Measurements from ENCODE around the gene CARS1.
A peak's percentile ranks its signal among the peaks of the same experiment; 100 is the strongest.

The CARS1 gene

GRCh38 chr11:3058753-3059664 lies 1.8 kb upstream of the CARS1 start:
- DNase-seq = no peak

DNA sequence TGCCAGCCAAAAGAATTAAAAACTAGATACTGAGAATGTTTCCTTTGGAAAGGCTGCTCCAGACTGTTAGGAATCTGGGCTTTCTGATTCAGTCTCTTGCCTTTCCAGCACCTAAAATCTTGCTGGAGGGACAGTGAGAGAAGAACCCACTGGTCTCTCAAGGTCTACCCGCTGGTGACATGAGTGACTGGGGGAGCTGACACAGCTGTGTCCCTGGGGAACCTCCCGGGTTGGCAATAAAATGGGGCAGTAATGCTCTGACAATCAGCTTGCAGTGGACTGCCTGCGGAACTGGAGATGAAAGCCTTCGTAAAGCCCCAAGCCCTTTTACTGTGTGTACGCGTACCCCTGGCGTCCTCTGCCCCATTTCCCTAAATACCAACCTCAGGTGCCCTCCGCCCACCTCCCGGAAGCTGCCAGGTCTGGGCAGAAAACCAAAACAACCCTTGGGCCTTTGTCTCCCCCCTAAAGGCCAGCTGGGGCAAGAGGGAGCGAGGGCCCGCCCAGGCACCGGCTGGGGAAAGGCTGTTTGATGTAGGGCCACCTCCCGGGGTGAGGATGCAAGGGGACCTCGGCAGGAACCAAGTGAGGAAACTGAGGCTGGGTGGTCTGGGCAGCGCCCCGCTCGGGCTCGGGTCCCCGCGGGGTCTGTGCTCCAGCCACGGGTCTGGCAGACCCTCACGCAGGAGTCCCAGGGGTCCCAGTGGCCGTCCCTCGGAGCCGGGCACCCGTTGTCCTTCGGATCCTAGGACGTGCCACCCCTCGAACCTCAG lies 741 bp downstream of the CARS1 start:
- DNase-seq = peak; percentile 73

GRCh38 chr11:3055891-3056290 lies 1.3 kb downstream of the CARS1 start:
- no peak for DNase-seq

DNA sequence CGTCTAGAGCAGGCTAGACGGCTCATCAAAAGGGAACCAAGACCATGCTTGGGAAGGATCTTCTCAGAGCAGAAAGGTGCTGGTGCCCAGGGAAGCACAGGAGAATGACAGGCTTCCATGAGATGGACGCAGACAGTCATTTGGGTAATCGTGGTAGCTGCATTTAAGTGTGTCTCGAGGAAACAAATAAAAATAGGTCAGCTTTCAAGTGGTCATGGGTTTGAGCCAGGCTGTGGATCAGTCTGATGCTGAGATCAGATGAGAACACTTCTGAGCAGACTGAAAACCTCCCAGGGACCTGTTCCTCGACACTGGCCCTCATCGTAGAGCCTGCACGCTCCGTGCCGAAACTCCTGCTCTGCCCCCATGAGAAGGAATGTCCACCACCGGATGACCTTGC lies 4.7 kb downstream of the CARS1 start:
- DNase-seq = no peak

- no peak for DNase-seq
These were observed 5.1 kb downstream of the CARS1 start for GRCh38 chr11:3052109-3052479.

GRCh38 chr11:3051196-3052108 lies 5.8 kb downstream of the CARS1 start:
- no peak for DNase-seq

GRCh38 chr11:3050386-3051195 lies 6.6 kb downstream of the CARS1 start:
- DNase-seq = no peak

DNA sequence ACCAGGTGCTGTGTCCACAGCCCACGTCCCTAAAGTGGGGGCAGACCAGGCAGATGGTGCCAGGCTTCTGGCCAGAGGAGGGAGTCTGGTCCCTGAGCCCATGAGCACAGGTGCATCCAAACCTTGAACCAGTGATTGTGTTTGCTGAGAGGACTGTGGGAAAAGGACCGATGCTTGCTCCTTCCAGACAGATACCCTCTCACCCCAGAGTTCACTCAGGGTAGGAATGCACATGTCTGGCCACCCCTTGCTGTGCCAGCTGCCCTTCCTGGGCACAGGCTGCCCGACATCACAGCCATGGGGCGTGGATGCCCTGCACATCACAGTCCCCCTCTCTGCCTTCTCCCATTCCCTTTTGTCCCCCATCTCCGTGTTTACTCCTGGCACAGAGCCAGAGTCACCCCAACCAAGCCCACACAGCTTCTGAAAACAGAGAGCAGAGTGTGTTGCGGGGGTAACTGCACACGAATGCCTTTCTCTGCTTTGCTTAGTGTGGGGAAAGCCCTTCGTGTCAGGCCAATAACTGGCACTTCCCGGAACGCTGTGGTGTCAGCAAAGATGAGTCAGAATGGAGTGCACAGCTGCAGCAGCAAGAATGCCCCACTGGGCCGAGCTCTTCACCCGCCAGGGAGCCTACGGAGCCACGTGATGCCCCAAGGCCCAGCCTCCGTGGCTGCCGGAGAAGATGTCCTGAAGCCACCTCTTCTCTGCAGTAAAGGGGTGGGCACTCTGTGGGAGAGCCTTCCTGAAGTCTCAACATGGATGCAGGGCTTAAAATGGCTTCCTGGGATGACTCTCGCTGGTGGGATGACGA lies 7.6 kb downstream of the CARS1 start:
- DNase-seq = peak; percentile 77

DNA sequence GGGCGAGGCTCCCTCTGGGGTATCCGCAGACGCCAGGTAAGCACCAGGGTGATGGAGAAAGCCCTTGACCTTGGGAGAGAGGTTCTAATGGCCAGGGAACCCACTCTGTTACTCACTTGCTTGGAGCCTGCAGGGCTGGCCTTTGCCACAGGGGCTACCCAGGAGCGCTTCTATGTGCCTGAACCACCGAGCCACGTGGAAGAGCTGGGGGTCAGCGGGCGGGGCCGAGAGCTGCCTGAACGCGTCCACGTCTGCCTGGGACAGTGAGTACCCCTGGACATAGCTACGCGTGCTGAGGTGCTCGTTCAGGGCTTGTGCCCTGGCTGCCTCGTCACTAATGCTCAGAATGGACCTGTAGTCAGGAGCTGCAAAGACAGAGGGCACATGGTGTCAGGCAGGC lies 9.6 kb downstream of the CARS1 start:
- no peak for DNase-seq

DNA sequence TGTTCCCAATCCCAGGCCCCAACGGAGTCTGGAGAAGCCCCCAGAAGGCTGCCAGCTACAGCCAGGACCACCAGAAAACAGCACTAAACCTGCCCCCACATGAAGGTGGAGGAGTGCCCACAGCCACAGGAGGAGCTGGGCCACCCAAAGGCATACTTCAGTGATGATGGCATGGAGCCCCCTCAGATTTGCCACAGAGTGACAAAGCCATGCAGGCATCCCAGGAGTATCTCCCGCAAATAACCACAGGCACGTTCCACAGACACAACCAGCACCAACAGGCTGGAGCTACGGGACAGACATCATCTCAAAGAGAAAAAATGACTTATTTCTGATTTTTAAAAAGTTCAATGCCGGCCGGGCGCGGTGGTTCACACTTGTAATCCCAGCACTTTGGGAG lies 10.6 kb downstream of the CARS1 start:
- no peak for DNase-seq

GRCh38 chr11:3046190-3046589 lies 11.0 kb downstream of the CARS1 start:
- DNase-seq = no peak

GRCh38 chr11:3044915-3045314 lies 12.3 kb downstream of the CARS1 start:
- DNase-seq = no peak

DNA sequence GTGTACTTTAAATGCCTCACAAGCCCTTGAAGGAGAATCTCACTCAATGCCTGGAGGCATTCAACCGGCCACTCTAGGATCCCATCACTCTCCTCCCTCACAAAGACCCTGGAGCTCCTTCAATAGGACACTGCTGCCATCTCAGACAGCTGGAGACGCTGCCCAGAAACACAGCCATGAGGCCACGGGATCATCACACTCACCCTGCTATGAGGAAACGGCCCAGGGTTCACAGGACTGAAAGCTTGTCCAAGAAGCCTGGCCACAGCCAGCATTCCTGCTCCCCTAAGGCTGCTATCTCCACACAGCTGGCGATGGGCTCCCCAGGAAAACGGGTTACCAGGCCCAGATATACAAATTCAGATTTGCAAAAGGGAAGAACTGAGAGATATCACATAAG lies 13.2 kb downstream of the CARS1 start:
- no peak for DNase-seq

DNA sequence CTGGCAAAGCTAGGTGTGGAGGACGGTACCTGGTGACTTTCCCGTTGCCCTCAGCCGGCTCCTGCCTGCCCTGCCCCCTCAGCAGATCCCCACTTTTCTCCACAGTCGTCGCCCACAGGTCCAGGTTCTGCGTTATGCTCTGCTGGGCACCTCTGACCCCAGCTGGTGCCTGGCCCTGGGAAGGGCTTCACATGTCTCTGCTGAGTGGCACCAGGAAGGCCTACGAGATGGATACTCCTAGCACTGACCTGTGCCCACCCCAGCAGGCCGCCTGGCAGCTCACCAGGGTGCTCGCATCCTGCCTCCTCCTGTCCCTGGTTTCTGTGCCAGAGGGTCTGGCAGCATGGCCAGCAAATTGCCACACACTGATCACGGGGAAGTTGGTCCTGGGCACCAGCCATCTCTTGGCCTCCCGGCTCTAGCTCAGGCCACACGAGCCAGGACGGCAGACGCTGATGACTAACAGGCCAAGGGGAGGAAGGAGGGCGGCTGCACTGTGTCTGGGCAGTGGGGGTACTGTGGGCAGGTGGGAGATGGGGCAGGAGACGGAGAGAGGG lies 13.8 kb downstream of the CARS1 start:
- no peak for DNase-seq

DNA sequence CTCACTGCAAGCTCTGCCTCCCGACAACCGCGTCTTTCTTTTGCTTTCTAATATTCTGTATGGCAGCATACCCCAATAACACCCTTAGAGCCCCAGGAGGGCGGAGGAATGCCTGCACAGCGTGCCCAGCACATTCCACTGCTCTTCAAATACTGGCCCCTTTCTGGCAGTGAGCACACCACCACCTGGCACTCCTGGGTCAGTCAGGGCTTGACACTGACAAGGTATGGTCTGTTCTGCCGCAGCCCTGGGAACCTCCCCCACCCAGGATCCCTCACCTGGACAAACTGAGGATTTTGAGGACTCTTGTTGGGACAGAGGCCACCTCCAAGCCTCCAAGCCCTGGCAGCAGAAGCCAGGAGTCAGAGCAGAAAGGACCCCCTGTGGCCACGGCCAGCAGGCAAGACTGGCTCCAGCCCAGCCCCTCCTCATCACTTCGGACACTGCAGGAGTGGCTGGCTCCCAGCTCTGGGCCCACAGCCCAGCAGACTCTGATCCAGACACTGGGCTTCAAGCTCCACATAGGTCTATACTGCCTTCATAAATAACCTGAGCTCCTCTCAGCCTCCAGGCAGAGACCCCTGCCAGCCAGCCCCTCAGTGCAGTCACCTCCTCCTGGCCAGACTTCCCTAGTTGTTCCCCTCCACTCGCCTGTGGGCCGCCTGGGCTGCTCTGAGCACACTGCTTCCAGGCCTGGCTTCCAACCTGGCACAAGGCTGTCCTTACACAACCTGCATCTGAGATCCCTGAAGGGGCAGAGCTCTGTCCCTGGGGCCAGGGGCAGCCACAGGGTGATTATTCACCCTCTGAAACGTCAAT lies 14.5 kb downstream of the CARS1 start:
- DNase-seq = no peak

DNA sequence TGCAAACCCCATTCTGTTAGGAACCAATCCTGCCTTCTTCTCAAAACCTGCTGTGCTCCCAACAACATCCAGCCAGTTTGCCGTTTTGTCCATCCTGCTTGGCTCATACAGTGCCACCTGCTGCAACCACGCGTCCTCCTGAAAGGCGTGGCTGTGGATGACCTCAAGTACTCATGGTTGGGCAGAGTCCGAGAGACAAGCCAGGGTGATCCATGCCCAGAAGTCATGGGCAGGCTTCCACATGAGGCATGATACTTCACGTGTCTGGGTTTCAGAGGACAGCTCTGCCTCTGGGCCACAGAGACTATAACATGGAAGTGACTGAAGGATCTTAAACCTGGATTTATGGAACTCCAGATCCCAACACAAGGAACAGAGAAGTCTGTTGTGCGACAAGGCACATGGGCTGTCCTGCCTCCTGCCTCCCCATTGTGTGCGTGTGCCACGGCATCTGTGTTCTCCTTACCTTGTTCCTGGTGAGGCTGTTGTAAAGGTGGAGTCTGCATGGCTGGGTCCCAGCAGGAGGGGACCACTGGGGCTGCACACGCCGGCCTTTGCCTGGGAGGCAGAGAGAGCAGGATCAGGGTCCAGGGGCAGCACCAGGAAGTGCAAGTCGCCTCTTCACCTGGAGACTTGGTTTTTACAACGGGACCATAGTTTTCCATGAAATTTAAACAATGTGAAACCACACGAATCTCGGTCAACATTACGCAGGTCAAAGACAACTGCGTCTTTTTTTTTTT lies 15.4 kb downstream of the CARS1 start:
- DNase-seq = no peak

DNA sequence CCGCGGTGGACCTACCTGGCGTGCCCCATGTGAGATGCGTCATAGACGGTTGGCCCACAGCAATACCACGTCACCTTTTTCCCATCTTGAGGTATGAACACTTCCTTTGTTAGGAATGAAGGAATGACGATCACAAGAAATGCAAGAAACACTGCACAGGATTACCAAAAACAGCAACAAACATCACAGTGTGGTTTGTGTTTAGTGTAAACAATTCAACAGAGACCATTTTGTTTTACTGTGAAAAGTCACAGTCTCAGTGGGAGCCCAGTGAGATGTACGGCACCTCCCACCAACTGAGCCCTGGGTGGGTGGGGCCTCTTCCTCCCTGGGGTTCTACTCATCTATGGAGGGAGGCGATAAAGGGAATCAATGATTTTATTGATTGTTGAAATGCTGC lies 16.3 kb downstream of the CARS1 start:
- no peak for DNase-seq

DNA sequence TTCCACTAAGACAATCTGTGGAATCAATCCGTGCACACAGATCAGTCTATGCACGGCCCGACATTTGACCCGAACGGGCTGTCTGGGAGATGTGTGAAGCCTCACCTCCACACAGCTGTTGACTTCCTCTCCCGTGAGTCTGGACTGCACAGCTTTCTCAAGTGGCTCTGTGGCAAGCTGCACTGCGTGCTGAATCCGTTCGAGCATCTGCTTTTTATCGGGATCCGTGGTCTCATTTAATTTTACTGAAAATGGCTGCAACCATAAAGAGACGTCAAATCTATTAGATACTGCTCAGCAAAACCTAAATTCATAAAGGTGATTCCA lies 19.3 kb downstream of the CARS1 start:
- DNase-seq = no peak

Data from activated CD8-positive, alpha-beta memory T cell treated with anti-CD3 and anti-CD28 coated beads for 24 hours (primary cell).